Activated CD8-positive, alpha-beta memory T cell treated with anti-CD3 and anti-CD28 coated beads, Interleukin-2, amount 50 U/mL, for 48 hours (primary cell): Measurements from ENCODE around the gene TACC2.
"Not testable (repeated sequence)": the region's sequence is repeated elsewhere in the genome, so short reads cannot be mapped to it uniquely, and the experiment has no call there.

ENCODE experiments used
- DNase-seq: peaks from one replicate; pipeline ENCODE4 v3.0.0-alpha.2; 2020

Gene TACC2

DNA sequence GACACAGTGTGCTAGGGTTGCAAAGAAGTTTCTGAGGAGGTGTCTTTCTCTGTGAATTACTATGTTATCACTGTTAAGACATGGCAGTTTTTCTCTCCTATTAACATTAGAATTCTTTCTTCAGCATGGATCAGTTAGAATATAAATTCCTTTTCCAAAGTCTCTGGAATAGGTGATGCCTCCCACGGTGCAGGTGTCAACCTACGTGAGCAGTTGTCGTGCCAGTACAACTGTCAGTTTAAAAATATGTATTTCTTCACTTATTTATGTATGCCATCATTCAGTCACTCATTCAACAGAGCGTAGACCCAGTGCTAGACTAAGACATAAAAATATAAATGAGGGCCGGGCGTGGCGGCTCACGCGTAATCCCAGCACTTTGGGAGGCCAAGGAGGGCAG, 83.5 kb downstream of the TACC2 start:
- no peak for DNase-seq

DNA sequence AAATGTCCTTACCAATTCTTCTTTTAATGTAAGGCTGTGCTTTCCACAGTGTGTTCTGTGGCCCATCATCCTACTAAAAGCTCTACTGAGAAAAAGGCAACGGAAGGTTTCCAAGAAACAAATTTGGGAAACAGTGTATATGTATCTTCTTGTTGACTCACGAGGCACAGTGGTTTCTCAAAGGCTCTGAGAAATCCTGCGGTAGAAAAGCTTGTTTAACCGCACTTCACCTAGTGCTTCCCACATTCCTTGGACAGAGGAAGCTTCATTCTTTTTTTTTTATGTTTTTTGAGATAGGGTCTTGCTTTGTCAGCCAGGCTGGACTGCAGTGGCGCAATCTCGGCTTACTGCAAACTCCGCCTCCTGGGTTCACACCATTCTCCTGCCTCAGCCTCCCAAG, 84.5 kb downstream of the TACC2 start:
- DNase-seq: no peak

DNA sequence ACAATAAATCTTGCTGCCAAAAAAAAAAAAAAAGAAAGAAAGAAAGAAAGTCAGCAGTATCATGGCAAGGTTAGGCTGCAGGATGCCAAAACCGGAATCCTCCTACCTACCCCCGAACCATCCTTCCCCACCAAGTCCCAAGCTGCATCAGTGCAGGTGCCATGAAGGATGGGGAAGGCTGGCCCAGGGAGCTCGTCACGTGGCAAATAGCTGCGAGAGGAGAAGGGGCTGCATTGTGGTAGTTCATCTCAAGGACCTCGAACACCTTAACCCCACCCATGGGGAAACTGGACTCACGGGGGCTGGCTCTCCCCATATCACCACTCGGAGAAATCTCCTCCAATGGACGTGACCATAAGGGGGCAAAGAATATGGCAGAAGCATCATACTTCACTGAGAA, 86.2 kb downstream of the TACC2 start:
- DNase-seq: no peak

DNA sequence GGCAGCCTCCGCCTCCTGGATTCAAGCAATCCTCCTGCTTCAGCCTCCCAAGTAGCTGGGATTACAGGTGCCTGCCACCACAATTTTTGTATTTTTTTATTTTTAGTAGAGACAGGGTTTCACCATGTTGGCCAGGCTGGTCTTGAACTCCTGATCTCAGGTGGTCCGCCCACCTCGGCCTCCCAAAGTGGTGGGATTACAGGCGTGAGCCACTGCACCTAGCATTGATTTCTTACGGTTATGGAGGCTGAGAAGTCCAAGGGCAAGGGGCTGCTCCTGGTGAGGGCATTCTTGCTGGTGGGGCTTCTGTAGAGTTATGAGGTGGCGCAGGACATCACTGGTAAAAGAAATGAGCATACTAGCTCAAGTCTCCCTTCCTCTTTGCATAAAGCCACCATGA, 86.9 kb downstream of the TACC2 start:
- not testable (repeated sequence) for DNase-seq

DNA sequence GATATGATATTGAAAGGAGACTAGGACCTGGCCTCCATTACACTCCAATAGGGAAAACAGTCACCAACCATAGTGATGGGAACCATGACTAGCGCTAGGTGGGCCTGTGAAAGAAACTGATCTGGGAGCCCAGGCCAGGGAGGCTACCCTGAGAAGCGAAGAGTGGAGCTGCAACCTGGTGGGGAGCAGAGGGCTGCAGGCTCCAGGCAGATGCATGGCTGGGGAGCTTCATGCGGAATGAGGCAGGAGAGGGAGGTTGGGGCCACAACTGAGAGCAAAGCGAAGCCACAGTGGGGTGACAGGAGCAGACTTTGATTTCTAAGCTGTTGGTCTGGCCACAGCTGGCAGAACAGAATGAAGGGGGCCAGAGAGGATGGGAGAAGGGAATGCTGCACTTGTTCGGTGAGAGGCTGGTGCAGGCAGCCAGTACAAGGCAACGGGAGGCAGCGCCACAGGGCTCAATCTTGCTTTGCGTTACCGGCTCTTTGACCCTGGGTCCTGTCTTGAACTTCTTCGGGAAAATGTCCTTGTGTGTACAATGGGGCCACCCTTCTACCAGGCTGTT, 88.4 kb downstream of the TACC2 start:
- DNase-seq: no peak

DNA sequence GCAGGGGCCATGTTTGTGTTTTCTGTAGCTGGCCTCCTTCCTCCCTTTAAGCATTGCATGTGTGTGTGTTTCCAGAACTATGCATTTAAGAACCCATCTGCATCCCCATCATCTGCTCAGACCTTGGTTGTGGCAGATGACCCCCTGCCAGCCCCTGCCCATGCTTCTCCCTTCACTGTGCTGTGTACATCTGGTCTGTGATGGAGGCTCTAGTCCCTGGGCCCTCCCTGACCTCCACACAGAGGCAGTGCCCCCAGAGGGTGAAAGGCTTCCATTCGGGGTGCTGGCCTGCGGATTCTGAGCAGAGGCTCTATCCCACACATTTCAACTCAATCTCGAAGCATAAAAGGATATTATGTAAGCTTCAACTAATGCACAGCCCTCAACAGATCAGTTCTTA, 89.4 kb downstream of the TACC2 start:
- DNase-seq: no peak

DNA sequence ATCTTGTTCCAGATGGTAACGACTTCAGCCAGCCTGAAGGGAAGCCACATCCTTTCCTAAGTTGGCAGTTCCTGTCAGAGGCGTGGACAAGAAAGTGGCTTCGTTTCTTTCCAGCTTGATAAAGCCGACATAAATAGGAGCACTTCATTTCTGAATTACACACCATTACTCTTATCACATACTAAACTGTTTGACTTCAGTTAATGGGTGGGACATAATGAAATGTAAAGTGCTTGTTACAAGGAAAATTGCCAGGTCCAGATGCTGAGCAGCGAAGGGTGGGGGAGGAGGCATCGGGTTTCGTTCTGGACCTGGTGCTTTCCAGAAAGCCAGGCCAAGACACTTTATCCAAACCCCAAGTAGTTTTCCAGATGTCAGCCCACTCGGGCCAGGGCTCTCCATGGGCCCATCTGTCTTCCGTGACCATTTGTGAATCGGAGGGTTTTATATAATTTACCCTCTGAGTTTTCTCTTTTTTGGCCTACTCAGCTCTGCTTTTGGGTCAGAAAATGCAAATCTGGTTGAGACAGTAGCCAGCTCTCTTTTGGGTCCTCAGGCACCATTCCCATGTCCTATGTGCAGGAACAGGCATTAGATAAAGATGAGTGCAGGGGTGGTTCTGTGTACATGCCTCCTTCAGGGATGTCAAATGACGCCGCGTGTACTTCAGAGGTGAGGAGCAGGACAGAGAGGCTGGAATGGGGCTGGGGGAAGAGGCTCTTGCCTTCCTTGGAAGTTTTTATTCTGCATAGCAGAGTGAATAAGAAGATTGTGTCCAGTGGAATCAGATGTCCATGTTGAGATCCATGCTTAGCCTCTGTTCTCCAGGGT, 90.2 kb downstream of the TACC2 start:
- DNase-seq: no peak

DNA sequence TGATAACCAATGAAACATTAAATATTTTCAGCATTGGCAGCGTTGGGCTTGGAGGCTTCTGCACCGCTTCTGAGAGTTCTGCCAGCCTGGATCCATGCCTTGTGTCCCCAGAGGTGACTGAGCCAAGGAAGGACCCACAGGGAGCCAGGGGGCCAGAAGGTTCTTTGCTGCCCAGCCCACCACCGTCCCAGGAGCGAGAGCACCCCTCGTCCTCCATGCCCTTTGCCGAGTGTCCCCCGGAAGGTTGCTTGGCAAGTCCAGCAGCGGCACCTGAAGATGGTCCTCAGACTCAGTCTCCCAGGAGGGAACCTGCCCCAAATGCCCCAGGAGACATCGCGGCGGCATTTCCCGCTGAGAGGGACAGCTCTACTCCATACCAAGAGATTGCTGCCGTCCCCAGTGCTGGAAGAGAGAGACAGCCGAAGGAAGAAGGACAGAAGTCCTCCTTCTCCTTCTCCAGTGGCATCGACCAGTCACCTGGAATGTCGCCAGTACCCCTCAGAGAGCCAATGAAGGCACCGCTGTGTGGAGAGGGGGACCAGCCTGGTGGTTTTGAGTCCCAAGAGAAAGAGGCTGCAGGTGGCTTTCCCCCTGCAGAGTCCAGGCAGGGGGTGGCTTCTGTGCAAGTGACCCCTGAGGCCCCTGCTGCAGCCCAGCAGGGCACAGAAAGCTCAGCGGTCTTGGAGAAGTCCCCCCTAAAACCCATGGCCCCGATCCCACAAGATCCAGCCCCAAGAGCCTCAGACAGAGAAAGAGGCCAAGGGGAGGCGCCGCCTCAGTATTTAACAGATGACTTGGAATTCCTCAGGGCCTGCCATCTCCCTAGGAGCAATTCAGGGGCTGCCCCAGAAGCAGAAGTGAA, 93.9 kb downstream of the TACC2 start:
- DNase-seq: no peak

DNA sequence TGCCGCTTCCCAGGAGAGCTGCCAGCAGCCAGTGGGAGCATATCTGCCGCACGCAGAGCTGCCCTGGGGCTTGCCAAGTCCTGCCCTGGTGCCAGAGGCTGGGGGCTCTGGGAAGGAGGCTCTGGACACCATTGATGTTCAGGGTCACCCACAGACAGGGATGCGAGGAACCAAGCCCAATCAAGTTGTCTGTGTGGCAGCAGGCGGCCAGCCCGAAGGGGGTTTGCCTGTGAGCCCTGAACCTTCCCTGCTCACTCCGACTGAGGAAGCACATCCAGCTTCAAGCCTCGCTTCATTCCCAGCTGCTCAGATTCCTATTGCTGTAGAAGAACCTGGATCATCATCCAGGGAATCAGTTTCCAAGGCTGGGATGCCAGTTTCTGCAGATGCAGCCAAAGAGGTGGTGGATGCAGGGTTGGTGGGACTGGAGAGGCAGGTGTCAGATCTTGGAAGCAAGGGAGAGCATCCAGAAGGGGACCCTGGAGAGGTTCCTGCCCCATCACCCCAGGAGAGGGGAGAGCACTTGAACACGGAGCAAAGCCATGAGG, 94.6 kb downstream of the TACC2 start:
- DNase-seq: no peak

DNA sequence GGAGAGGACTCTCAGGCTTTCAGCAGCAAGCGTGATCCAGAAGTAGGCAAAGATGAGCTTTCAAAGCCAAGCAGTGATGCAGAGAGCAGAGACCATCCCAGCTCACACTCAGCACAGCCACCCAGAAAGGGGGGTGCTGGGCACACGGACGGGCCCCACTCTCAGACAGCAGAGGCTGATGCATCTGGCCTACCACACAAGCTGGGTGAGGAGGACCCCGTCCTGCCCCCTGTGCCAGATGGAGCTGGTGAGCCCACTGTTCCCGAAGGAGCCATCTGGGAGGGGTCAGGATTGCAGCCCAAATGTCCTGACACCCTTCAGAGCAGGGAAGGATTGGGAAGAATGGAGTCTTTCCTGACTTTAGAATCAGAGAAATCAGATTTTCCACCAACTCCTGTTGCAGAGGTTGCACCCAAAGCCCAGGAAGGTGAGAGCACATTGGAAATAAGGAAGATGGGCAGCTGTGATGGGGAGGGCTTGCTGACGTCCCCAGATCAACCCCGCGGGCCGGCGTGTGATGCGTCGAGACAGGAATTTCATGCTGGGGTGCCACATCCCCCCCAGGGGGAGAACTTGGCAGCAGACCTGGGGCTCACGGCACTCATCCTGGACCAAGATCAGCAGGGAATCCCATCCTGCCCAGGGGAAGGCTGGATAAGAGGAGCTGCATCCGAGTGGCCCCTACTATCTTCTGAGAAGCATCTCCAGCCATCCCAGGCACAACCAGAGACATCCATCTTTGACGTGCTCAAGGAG, 95.5 kb downstream of the TACC2 start:
- no peak for DNase-seq

DNA sequence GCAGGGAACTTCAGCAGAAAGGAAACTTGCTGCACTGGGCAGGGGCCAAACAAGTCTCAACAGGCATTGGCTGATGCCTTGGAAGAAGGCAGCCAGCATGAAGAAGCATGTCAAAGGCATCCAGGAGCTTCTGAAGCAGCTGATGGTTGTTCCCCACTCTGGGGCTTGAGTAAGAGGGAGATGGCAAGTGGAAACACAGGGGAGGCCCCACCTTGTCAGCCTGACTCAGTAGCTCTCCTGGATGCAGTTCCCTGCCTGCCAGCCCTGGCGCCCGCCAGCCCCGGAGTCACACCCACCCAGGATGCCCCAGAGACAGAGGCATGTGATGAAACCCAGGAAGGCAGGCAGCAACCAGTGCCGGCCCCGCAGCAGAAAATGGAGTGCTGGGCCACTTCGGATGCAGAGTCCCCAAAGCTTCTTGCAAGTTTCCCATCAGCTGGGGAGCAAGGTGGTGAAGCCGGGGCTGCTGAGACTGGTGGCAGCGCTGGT, 96.5 kb downstream of the TACC2 start:
- DNase-seq: no peak

DNA sequence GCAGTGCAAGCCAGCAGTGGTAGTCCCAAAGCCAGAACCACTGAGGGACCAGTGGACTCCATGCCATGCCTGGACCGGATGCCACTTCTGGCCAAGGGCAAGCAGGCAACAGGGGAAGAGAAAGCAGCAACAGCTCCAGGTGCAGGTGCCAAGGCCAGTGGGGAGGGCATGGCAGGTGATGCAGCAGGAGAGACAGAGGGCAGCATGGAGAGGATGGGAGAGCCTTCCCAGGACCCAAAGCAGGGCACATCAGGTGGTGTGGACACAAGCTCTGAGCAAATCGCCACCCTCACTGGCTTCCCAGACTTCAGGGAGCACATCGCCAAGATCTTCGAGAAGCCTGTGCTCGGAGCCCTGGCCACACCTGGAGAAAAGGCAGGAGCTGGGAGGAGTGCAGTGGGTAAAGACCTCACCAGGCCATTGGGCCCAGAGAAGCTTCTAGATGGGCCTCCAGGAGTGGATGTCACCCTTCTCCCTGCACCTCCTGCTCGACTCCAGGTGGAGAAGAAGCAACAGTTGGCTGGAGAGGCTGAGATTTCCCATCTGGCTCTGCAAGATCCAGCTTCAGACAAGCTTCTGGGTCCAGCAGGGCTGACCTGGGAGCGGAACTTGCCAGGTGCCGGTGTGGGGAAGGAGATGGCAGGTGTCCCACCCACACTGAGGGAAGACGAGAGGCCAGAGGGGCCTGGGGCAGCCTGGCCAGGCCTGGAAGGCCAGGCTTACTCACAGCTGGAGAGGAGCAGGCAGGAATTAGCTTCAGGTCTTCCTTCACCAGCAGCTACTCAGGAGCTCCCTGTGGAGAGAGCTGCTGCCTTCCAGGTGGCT, 97.7 kb downstream of the TACC2 start:
- no peak for DNase-seq

DNA sequence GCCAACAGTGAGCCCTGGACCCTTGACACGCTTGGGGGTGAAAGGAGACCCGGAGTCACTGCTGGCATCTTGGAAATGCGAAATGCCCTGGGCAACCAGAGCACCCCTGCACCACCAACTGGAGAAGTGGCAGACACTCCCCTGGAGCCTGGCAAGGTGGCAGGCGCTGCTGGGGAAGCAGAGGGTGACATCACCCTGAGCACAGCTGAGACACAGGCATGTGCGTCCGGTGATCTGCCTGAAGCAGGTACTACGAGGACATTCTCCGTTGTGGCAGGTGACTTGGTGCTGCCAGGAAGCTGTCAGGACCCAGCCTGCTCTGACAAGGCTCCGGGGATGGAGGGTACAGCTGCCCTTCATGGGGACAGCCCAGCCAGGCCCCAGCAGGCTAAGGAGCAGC, 98.5 kb downstream of the TACC2 start:
- no peak for DNase-seq

DNA sequence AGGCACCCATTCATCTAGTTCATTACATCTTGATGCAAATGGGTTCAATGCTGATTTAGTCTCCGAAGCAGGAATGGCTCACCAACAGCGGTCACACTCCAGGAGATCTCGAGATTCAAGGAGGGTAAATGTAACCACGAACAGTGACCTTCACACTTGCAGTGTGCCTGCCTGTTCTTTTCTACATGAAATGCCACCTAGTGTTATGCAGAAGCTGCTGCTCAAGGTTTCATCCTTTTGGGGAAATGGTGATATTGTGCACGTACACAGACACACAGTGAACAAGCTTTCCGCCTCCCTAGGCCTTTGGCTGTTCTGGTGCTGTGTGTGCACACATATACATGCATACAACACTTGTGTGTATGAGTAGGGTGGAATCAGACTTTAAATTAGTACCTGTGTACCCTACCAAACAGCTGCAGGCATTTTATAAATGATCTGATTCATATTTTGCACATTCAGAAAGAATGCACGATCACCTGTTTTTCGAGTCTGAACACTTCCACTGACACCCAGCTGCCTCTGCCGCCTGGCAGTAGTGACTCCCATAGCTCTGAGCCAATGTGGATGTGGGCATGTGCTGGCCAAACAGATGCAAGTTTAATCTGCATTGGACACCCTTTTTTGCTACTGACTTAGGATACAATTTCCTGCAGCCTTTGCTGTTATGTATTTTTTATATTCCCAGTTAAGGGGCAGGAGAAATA, 100.5 kb downstream of the TACC2 start:
- no peak for DNase-seq

DNA sequence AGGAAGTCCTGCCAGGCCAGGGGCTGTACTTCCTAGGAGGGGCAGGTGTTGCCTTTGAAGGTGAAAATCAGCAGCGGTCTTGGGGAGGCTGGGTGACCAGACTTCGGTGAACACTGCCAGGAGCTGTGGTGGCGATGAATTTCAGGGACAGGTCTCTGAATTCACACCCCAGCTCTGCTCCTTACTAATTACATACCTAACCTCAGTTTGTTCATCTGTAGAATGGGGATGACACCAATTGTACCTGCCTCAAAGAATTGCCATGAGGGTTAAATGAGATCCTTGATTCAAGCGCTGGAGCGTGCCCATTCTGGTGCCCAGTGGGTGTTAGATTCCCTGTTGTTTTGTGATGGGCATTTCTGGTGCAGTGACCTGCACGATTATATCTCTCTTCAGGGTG, 102.8 kb downstream of the TACC2 start:
- no peak for DNase-seq

DNA sequence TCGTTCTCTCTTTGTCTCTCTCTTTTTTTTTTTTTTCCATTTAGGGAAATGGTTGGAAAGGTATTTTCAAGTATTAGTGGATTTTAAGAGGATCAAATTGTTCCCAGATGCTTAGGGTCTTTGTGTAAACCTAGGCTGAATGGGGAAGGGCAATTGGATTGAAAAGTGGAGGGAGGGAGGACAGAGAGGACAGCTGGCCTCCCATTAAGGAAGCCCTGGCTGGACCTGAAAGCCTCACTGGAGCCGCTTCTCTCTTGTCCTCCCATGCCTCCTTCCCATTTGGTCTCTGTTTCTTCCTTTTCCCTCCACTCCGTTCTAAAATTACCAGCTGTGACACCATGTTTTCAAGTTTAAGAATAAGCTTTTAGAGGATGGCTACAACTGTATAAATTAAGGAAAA, 104.1 kb downstream of the TACC2 start:
- DNase-seq: no peak

DNA sequence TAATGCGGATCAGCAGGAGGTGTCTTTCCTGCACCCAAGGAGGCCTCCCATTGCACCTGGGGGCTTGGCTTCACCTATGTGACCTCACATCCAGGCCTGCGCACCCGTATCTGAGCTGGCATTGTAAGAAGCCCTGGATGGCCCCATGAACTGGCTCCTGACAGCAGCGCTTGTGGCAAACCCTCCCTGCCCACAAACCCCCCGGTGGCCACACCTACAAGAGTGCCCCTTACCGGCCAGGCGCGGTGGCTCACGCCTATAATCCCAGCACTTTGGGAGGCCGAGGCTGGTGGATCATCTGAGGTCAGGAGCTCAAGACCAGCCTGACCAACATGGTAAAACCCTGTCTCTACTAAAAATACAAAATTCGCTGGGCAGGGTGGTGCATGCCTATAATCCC, 107.2 kb downstream of the TACC2 start:
- not testable (repeated sequence) for DNase-seq

DNA sequence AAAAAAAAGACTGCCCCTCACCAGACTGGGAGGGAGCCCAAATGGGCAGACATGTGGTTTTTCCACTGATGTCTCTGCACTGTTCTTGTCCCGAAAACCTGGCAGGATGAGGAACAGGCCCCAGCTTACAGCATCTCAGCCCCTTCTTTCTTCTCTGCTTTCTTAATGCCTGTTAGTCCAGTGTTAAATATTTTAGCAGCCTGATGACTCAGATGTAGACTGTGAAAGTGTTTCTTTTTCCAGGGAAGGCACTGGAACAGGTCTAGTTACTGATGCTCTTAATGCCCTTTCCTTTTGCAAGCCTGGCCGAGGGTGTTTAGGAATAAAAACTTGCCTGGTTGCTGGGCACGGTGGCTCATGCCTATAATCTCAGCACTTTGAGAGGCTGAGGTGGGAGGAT, 107.7 kb downstream of the TACC2 start:
- no peak for DNase-seq

DNA sequence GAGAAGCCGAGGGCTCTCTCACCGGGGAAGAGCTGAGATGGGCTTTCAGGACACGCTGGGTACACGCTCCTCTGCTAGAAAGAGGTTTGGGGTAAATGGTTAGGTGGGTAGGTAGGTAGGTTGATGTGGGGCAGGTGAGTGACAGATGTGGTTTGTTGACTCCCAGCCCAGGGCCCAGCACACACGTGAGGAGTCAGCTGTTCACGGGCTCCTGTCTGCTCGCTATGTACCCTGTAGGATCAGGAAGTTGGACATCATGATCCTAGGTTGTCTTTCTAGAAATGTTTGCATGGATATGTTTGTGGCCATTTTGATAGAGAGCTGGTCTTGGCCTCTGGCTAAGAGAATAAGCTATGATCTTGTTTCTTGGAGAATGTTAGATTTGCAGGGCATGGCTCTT, 109.0 kb downstream of the TACC2 start:
- no peak for DNase-seq

DNA sequence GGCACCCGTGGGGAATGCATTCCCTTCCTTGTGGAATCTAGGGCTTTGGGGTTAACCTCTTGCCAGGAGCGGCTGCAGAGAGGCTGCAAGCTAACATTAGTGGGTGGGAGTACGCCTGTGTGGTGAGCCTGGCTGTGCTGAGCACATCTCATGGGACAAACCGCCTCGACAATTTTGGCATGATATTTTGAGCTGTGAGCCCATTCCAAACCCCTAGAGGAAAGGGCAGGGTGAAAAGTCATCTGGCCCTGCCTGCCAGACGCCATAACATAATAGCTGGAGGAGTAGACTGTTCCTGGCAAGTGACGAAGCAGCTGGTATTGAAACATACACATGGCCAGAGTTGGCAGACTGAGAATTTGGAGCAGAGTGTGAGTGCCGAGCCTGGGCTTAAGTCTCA, 110.0 kb downstream of the TACC2 start:
- DNase-seq: no peak

DNA sequence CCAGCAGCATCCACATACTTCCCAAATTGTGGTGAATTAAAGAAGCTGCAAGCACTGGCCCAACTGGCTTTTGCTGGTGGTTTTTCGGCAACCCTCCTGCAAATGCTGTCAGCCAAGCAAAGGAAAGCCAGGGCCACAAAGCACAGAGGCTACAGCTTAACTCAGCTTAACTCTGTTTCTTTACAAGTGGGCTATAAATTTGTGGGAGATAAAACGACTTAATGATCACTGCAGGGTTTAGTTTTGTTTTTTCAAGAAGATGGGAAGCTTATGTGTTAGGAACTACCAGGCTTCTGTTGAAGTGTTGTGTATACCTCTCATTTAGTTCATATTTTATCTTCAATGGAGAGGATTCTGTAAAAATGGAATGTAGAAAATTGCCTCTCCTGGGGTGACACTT, 110.6 kb downstream of the TACC2 start:
- DNase-seq: no peak
